ENCODE results near the gene TXNRD2. TPM values are rescaled to one million over a fixed set of nuclear protein-coding genes. Genes with fewer than 3 reads are reported as not detected.

The TXNRD2 gene
- polyA plus RNA-seq (2013, experiment 1 of 4), result 15.0 TPM
- polyA plus RNA-seq (2013, experiment 2 of 4), result 14.1 TPM
- polyA plus RNA-seq (2013, experiment 3 of 4), result 10.4 TPM
- 10.3 TPM for polyA plus RNA-seq (2013, experiment 4 of 4)

DNA sequence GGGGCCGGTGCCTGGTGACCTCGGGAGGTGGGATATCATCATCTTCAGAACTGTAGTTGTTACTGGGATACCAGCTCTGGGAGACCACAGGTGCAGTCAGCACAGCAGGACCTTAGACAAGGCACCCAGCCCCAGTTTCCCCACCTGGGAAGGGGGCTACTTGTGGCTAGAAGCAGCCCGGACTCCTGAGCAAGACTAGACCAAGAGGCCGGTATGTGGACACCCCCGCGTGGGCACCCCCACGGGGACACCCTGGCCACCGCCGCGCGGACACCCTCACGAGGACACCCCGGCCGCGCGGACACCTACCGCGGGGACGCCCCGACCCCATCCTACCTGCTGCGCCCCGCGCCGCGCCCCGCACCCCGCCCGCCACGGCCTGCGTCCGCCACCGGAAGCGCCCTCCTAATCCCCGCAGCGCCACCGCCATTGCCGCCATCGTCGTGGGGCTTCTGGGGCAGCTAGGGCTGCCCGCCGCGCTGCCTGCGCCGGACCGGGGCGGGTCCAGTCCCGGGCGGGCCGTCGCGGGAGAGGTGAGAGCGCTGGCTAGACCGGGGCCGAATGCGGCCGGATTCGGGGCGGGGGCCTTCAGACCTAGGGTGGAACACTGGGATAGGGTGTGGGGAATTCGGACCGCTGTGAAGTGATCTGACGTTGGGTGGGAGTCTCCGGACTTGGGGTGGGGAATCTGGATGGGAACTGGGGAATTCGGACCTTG is at the start of gene TXNRD2, which contains the start of gene COMT:
TSS of gene TXNRD2 (minus strand) at position 454 of the 718 bp plus-strand sequence. CDS start at position 439, 15 bp downstream.
TSS of gene COMT (plus strand) at position 408 of the 718 bp plus-strand sequence. CDS start 20,755 bp downstream, outside the sequence.
- Histone ChIP-seq H3K27ac (ENCODE audit: insufficient read depth, low read depth, low read length, poor library complexity, severe bottlenecking) (peak within 1 kb of the TSS; percentile 70), H3K4me3 (ENCODE audit: insufficient read depth, low read depth, low read length) (peak within 1 kb of the TSS; percentile 58), H3K9me3 (ENCODE audit: control insufficient read depth, low read length) (no peaks in the 10 kb centered on the region), H3K27me3 (ENCODE audit: control insufficient read depth, insufficient read depth, low read length, poor library complexity, severe bottlenecking) (no peaks in the 10 kb centered on the region), H3K4me1 (ENCODE audit: control insufficient read depth, insufficient read depth, low read length) (peaks cover 22% of the 10 kb centered on the region), H3K36me3 (ENCODE audit: control insufficient read depth, insufficient read depth, low read length) (no peaks in the 10 kb centered on the region)
- WGBS, 2 experiments, result 34% methylated on average over 63 of the region's 63 CpGs

DNA sequence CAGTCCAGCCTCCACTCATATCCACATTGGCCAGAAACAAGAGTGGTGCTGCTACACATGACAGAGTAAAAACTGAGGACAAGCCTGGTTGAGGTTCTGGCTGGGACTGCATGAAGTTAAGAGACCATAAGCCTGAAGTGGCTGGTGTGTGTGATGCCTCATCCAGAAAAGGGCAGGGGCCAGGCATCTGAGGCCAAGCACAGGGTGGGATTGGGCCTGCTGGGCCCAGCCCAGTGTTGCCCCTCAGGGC is 49.7 kb upstream of the TXNRD2 start:
- Histone ChIP-seq H3K27me3 (ENCODE audit: control insufficient read depth, insufficient read depth, low read length, poor library complexity, severe bottlenecking) (no peaks in the 10 kb centered on the region), H3K4me1 (ENCODE audit: control insufficient read depth, insufficient read depth, low read length) (peaks cover 6% of the 10 kb centered on the region), H3K9me3 (ENCODE audit: control insufficient read depth, low read length) (no peaks in the 10 kb centered on the region), H3K36me3 (ENCODE audit: control insufficient read depth, insufficient read depth, low read length) (no peaks in the 10 kb centered on the region), H3K4me3 (ENCODE audit: insufficient read depth, low read depth, low read length) (no peak overlapping the region), H3K27ac (ENCODE audit: insufficient read depth, low read depth, low read length, poor library complexity, severe bottlenecking) (no peak overlapping the region)

DNA sequence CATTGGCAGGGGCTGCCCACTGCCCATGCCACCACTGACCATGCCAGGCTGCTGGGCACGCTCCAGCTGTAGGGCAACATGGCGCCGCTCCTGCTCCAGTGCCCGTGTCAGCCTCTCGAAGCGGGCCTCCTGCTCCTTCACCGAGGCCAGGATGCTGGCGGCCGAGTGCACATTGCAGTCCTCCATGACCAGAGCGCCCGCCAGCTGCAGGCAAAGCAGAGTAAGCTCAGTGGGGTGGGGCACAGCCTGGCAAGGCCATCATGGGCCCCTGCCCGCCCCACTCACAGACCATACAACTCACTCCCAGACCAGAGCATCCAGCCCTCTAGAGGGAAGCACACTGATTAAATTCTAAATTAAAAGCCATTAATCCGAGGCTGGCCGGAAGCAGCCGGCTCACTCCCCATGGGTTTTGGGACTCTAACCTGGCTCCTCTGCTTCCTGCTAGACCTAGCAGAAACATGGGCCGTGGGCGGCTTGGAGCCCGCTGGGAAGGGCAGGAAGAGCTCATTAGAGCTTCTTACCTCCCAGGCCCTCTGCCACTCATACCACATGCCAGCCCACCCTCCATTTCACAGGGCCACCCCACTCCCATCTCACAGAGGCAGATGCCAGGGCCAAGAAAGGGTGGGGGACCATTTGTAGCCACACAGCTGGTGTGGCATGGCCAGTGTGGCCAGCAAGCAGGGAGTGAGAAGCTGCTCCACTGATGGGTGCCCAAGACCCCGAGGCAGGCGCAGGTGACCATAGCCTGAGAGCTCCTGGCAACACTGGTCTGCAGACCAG is 49.2 kb upstream of the TXNRD2 start:
- Histone ChIP-seq H3K27ac (ENCODE audit: insufficient read depth, low read depth, low read length, poor library complexity, severe bottlenecking) (no peak overlapping the region), H3K4me3 (ENCODE audit: insufficient read depth, low read depth, low read length) (no peak overlapping the region), H3K9me3 (ENCODE audit: control insufficient read depth, low read length) (no peaks in the 10 kb centered on the region), H3K36me3 (ENCODE audit: control insufficient read depth, insufficient read depth, low read length) (no peaks in the 10 kb centered on the region), H3K27me3 (ENCODE audit: control insufficient read depth, insufficient read depth, low read length, poor library complexity, severe bottlenecking) (no peaks in the 10 kb centered on the region), H3K4me1 (ENCODE audit: control insufficient read depth, insufficient read depth, low read length) (peaks cover 10% of the 10 kb centered on the region)
- WGBS, 2 experiments, result 93 to 94% methylated on average over 20 of the region's 20 CpGs

DNA sequence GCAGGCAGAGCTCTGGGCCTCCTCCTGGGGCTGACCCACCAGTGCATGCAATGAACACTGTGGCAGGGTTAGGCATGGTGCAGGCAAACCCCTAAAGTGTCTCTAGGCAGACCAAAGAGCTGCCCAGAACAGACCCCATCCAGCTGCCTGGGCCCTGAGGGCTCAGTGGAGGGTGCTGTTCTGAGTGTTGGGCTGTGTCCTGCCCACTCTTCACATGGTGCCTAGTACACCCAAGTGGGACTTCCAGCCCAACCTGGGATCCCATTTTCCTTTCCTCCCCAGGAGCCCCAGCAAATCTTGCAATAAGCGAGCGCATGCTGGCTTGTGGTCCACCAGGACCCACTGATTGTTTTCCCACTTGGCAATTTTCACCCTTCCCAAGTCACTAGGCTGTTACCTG is 48.6 kb upstream of the TXNRD2 start:
- Histone ChIP-seq H3K9me3 (ENCODE audit: control insufficient read depth, low read length) (no peaks in the 10 kb centered on the region), H3K27ac (ENCODE audit: insufficient read depth, low read depth, low read length, poor library complexity, severe bottlenecking) (no peak overlapping the region), H3K27me3 (ENCODE audit: control insufficient read depth, insufficient read depth, low read length, poor library complexity, severe bottlenecking) (no peaks in the 10 kb centered on the region), H3K36me3 (ENCODE audit: control insufficient read depth, insufficient read depth, low read length) (no peaks in the 10 kb centered on the region), H3K4me1 (ENCODE audit: control insufficient read depth, insufficient read depth, low read length) (peaks cover 16% of the 10 kb centered on the region), H3K4me3 (ENCODE audit: insufficient read depth, low read depth, low read length) (no peak overlapping the region)
- 94 to 100% methylated on average over 2 of the region's 2 CpGs for WGBS, 2 experiments

DNA sequence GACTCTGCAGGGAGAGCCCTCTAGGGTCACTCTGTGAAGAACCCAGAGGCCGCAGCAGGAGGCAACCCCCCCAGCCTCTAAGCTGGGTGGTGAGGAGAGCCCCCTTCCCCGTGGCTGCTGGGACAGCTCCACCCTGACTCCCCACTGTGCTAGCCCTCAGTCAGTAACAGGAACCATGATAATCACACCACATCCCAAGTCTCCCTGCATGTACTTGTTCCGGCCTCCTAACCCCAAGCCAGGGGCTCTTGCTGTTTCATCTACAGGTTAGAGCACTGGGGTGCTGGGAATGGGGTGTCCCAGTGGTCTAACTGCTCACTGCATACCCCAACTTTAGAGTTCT is 48.1 kb upstream of the TXNRD2 start:
- Histone ChIP-seq H3K27ac (ENCODE audit: insufficient read depth, low read depth, low read length, poor library complexity, severe bottlenecking) (no peak overlapping the region), H3K27me3 (ENCODE audit: control insufficient read depth, insufficient read depth, low read length, poor library complexity, severe bottlenecking) (no peaks in the 10 kb centered on the region), H3K36me3 (ENCODE audit: control insufficient read depth, insufficient read depth, low read length) (no peaks in the 10 kb centered on the region), H3K4me3 (ENCODE audit: insufficient read depth, low read depth, low read length) (no peak overlapping the region), H3K9me3 (ENCODE audit: control insufficient read depth, low read length) (no peaks in the 10 kb centered on the region), H3K4me1 (ENCODE audit: control insufficient read depth, insufficient read depth, low read length) (peaks cover 21% of the 10 kb centered on the region)
- 73 to 79% methylated on average over 3 of the region's 3 CpGs for WGBS, 2 experiments

DNA sequence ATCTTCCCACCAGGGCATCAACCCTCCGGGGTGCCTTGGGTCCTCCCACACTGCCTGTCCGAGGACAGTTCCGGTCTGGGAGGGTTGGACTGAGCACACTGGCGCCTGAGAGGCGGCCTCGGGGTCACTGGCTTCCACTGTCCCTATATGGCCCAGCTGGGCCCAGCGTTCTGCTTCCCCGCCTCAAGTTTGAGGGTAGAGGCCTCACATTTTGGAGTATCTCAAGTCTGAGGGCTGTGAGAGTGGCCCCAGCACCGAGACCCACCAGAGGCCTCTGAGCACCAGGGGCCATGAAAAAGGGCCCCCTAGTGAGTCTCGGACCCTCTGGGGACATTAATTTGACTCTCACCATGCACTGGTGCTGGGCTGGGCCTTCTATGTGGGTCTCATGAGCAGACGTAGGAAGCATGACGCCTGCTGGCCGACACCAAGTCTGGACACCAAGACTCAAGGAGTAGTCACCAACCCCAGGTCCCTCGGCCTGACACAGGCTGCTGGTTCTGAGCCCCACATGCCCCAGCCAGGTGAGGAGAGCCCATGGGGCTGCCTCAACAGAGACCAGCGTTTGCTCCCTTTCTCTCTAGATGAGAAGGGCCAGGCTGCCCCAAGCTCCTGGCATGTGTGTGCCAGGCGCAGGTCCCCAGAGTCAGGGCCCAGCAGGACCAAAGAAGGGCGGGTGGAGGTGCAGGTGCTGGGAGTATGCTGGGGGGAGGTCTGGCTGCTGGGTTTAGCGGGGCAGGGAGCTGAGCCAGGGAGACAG is 47.5 kb upstream of the TXNRD2 start:
- no peaks in the 10 kb centered on the region for H3K27me3 ChIP-seq (ENCODE audit: control insufficient read depth, insufficient read depth, low read length, poor library complexity, severe bottlenecking)
- peaks cover 25% of the 10 kb centered on the region for H3K4me1 ChIP-seq (ENCODE audit: control insufficient read depth, insufficient read depth, low read length)
- no peaks in the 10 kb centered on the region for H3K9me3 ChIP-seq (ENCODE audit: control insufficient read depth, low read length)
- no peak overlapping the region for H3K27ac ChIP-seq (ENCODE audit: insufficient read depth, low read depth, low read length, poor library complexity, severe bottlenecking)
- WGBS, 2 experiments, result 92 to 93% methylated on average over 18 of the region's 18 CpGs
- no peaks in the 10 kb centered on the region for H3K36me3 ChIP-seq (ENCODE audit: control insufficient read depth, insufficient read depth, low read length)
- no peak overlapping the region for H3K4me3 ChIP-seq (ENCODE audit: insufficient read depth, low read depth, low read length)

DNA sequence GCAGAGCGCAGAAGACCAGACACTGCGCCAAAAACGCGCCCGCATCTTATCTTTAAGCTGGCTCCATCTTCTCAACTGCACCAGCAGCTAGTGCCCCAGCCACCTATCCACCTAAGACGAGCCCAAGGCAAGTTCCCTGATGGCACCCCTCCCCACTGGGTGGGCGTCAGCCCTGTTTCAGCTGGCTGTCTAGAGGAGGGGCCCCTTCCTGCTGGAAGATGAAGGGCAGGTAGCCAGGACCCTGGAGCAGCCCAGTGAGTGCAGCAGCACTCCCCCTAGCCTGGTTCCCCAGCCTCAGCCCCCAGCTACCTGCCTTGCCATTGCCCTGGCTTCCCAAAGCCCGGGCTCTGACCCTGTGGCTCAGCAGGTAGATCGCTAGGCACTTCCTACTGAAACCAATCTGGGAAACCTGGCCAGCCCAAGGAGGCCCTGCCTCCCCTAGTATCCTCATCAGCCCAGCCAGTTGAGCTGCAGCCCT is 46.8 kb upstream of the TXNRD2 start:
- Histone ChIP-seq H3K4me3 (ENCODE audit: insufficient read depth, low read depth, low read length) (no peak overlapping the region), H3K36me3 (ENCODE audit: control insufficient read depth, insufficient read depth, low read length) (no peaks in the 10 kb centered on the region), H3K9me3 (ENCODE audit: control insufficient read depth, low read length) (no peaks in the 10 kb centered on the region), H3K27me3 (ENCODE audit: control insufficient read depth, insufficient read depth, low read length, poor library complexity, severe bottlenecking) (no peaks in the 10 kb centered on the region), H3K4me1 (ENCODE audit: control insufficient read depth, insufficient read depth, low read length) (peaks cover 33% of the 10 kb centered on the region), H3K27ac (ENCODE audit: insufficient read depth, low read depth, low read length, poor library complexity, severe bottlenecking) (no peak overlapping the region)
- 91 to 92% methylated on average over 9 of the region's 9 CpGs for WGBS, 2 experiments

GRCh38 chr22:19987394-19988306 is 46.0 kb upstream of the TXNRD2 start:
- Histone ChIP-seq H3K4me3 (ENCODE audit: insufficient read depth, low read depth, low read length) (peak overlapping the region; percentile 6), H3K9me3 (ENCODE audit: control insufficient read depth, low read length) (no peaks in the 10 kb centered on the region), H3K4me1 (ENCODE audit: control insufficient read depth, insufficient read depth, low read length) (peaks cover 33% of the 10 kb centered on the region), H3K36me3 (ENCODE audit: control insufficient read depth, insufficient read depth, low read length) (no peaks in the 10 kb centered on the region), H3K27me3 (ENCODE audit: control insufficient read depth, insufficient read depth, low read length, poor library complexity, severe bottlenecking) (no peaks in the 10 kb centered on the region), H3K27ac (ENCODE audit: insufficient read depth, low read depth, low read length, poor library complexity, severe bottlenecking) (no peak overlapping the region)
- WGBS, 2 experiments, result 68 to 73% methylated on average over 23 to 24 of the region's 24 CpGs

GRCh38 chr22:19986410-19987341 is 45.1 kb upstream of the TXNRD2 start:
- Histone ChIP-seq H3K36me3 (ENCODE audit: control insufficient read depth, insufficient read depth, low read length) (peaks cover 4% of the 10 kb centered on the region), H3K4me1 (ENCODE audit: control insufficient read depth, insufficient read depth, low read length) (peaks cover 33% of the 10 kb centered on the region), H3K4me3 (ENCODE audit: insufficient read depth, low read depth, low read length) (peak overlapping the region; percentile 74), H3K27ac (ENCODE audit: insufficient read depth, low read depth, low read length, poor library complexity, severe bottlenecking) (peak overlapping the region; percentile 81), H3K9me3 (ENCODE audit: control insufficient read depth, low read length) (no peaks in the 10 kb centered on the region), H3K27me3 (ENCODE audit: control insufficient read depth, insufficient read depth, low read length, poor library complexity, severe bottlenecking) (no peaks in the 10 kb centered on the region)
- WGBS, 2 experiments, result 0% methylated on average over 76 of the region's 76 CpGs
